CD4-positive, alpha-beta T cell treated with Interleukin-17A for 4 hours (primary cell): ENCODE results near the gene SPHK1.

Experiments
- DNase-seq: peaks from one replicate; pipeline ENCODE4 v3.0.0-alpha.2; 2020; ENCODE audit warnings: mixed read lengths

Gene SPHK1

GRCh38 chr17:76410328-76410965 lies 26.0 kb downstream of the SPHK1 start:
- no peak for DNase-seq

GRCh38 chr17:76411247-76411646 lies 26.8 kb downstream of the SPHK1 start:
- no peak for DNase-seq

DNA sequence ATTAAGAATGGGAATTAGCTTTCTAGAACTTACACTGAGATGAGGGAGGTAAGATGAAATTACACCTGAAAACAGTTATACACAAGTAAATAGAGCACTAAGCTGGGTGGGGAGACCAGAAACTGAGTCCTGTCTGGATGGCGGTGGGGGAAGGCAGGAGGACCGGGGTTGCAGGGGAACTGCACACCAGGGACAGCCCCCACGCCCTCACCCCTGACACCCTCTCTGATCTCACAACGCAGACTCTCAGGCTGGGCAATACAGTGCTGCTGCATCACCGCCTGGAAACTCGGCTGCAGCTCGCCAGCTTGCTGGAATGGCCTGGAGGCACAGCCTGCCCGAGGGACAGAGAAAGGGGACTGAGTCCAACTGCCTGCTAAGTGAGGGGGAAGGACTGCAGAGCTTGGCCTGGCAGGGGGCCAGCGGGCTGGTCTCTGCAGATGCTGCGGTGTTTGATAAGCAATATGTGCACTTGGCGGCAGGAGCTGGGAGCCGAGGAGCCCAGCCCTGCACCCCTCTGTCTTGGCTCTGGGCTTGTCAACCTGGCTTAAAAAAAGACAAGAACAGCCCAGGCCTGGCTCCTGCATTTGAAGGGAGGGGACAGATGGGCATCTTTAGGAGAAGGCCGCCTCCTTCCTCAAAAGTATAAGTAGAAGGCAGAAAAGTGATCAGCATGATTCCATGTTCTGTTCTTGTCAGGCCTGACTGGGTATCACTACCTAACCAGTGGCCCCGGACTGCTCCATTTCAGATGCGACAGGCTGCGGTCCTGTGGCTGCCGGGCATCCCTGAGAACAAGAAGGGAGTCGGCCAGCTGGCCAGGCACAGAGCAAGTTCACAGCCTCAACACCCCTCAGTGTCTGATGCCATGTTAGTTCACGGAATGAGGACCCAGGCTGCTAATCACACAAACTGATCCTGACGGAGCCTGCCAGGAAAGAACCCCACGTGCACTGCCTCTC lies 30.2 kb downstream of the SPHK1 start:
- DNase-seq, result no peak

GRCh38 chr17:76415786-76416185 lies 31.4 kb downstream of the SPHK1 start:
- no peak for DNase-seq

GRCh38 chr17:76416457-76416856 lies 32.0 kb downstream of the SPHK1 start:
- no peak for DNase-seq

DNA sequence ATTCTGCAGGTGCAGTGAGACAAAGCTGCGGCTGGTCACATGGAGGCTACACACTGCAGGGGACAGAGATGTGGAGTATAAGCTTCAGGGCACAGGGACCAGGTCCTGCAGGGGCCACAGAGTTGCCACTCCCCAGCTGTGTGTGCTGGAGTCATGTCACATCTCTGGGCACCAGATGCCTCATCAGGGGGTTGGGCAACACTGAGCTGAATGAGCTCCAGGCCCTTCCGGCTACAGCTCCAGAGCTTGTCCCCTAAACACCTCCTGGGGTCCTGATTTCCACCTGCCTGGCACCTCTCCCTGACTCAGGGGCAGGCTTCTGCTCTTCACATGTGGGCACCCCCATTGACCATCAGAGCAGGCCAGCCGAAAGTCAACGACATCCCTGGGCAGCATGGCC lies 32.5 kb downstream of the SPHK1 start:
- DNase-seq, result no peak

DNA sequence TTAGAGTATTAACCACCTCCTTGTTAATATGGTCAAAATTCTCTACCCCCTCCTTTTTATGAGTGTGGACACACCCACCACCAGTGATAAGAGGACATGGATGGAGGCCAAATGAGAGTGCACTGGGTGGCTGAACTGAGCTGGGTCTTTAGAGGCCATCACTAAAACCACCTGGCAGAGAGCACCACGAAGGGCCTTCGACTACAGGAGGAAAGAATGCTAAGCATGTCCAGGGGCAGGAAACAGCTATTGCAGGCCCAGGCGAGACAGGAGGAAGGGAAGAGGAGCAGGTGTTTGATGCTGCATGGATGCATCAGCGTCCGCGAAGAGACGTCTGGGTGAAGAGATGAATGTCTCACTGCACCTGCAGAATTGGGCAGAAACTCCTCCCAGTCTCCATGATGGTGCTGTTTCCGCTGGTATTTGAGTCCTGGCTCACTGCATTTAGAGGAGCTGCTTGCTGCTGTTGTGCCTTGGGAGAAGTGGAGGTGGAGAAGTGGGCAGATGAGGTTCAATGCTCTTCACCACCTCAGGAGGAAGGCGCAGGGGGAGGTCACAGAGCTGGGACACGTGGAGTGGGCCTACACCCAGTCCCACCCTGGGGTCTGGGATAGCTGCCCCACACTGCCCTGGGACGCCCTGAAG lies 33.2 kb downstream of the SPHK1 start:
- DNase-seq, result no peak

GRCh38 chr17:76419576-76420260 lies 35.3 kb downstream of the SPHK1 start:
- DNase-seq, result no peak

- DNase-seq, result no peak
These were observed 36.1 kb downstream of the SPHK1 start for GRCh38 chr17:76420356-76421043.

DNA sequence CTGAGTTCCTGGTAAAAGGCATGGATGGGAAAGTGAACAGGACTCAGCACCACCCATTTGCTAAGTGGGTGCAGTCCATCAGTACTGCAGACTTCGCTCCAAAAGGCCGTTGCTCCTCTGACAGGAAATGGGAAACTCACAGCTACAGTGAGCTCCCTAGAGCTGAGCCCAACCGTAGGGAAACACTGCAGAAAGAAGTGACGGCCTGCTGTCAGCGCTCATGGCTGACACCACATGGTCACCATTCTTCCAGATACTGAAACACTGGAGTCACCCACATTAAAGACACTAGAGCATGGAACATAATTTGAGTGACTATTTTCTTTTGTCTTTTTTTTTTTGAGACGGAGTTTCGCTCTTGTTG lies 36.6 kb downstream of the SPHK1 start:
- DNase-seq, result no peak

DNA sequence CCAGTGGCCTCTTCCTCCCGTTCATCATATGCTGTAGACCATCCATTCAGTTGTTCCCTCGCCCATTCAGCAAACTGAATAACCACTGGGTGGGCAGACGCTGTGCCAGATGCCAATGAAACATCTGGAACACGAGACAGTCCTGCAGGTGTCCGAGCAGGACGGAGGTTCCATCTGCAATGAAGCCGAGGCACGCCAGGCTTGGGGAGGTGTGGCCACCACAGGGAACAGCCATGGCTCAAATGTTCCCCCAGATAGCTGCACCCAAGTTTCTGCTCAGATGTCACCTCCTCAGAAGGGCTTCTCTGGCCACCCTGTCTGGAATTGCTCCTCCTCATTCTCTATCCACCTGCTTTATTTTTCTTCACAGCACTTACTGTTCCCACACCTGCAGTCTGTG lies 38.0 kb downstream of the SPHK1 start:
- no peak for DNase-seq

DNA sequence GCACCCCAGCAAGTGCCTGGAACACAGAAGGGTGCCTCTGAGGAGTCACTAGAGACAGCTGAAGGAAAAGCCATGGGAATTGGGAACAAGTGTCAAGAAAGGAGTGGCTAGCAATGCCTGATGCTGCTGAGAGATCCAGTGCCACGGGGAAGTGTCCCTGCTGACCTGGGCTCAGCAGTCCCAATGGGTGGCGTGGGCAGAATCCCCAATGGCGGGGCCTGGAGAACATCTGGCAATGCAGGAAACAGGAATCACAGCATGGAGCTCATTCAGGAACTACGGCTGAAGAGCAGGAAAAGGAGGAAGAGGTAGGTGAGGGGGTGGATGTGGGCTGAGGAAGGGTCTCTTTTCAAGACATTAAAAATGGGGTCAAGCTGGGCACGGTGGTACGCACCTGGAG lies 38.5 kb downstream of the SPHK1 start:
- no peak for DNase-seq

- no peak for DNase-seq
These were observed 42.4 kb downstream of the SPHK1 start for GRCh38 chr17:76426853-76427252.

GRCh38 chr17:76427501-76428231 lies 43.3 kb downstream of the SPHK1 start:
- no peak for DNase-seq

- DNase-seq, result no peak
These were observed 44.1 kb downstream of the SPHK1 start for GRCh38 chr17:76428511-76428910.

DNA sequence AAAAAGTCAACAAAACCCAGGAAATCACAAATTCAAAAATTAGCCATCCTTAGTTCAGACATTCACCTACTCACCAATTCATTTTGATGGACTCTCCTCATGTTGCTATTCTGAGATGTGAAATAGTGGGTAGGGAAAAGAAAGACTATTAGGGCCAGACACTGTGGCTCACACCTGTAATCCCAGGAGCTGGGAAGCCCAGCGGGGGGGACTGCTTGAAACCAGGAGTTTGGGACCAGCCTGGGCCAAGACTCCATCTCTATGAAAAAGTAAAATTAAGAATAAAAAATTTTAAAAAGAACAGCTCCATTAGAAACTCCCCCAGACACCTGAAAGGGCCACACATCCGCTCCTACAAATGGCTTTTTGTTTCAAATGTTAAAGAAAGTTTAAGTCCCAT lies 47.1 kb downstream of the SPHK1 start:
- no peak for DNase-seq

DNA sequence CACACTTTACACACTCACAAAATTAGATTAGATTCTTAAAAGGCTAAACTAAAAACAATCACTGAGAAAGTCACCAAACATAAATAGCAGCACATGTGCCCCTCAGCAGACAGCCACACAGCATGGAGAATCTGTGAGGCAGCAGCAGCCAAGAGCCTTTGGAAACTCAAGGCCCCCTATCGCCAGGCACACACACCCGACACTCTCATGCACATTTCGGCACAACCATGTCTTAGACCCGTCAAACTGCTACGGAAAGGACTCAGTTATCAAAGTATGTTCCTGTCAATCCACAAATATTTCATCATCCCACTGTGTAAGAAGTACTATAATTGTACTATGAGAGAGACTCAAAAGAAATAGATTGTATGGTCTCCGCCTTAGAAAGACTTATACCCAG lies 47.6 kb downstream of the SPHK1 start:
- DNase-seq, result no peak

DNA sequence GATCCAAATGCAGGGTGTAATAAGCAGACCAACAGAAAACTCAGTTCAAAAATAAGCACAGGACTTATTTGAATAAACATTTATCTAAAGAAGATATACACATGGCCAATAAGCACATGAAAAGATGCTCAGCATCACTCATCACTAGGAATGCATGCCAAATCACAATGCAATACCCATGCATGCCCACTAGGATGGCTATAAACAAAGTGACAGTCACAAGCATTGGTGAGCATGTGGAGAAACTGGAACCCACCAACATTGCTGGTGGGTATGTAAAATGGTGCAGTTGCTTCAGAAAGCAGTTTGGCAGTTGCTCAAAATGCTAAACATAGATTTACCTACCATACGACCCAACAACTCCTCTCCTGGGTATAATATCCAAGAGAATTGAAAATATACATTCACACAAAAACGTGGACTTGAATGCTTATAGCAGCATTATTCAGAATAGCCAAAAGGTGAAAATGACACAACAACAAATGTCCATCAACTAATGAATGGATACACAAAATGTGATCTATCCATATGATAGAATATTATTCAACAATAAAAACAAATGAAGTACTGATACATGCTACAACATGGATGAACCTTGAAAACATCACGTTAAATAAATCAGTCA lies 48.4 kb downstream of the SPHK1 start:
- DNase-seq, result no peak

DNA sequence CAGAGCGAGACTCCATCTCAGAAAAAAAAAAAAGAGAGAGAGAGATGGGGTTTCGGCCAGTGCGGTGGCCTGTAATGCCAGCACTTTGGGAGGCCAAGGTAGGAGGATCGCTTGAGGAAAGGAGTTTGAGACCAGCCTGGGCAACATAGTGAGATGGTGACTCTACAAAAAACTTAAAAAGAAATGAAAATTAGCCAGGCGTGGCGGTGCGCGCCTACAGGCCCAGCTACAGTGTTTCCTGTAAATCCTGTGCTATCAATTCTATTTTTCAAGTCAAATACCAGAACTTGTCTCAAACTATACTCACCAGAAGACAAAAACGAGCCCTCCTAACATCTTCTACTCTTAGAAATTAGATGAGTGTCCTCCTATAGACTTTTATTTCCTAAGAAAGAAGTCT lies 49.3 kb downstream of the SPHK1 start:
- DNase-seq, result no peak

GRCh38 chr17:76434870-76435269 lies 50.5 kb downstream of the SPHK1 start:
- DNase-seq, result no peak

DNA sequence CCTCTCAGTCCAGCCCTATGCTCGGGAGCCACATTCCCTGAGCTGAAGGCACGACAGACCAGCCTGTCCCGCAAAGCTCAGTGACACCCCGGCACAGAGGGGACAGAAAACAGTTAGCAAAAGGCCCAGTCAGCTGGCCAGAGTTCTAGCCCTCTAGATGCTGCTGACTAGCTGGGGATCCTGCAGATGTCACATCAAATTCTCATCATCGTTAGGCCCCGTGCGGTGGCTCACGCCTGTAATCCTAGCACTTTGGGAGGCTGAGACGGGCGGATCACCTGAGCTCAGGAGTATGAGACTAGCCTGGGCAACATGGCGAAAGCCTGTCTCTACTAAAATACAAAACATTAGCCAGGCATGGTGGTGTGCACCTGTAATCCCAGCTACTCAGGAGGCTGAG lies 51.3 kb downstream of the SPHK1 start:
- no peak for DNase-seq
